Measurements from ENCODE around the gene STRN3.

- TF ChIP-seq CTCF (IDR thresholded peaks at IDR 0.05; ENCODE audit: low read depth, low read length, poor library complexity, severe bottlenecking) (no peak), EZH2phosphoT487 (IDR thresholded peaks at IDR 0.05; ENCODE audit: borderline replicate concordance, low read length) (no peak)
Measured at GRCh38 chr14:30869551-30870155, 156.5 kb downstream of the STRN3 start.
